GM20000 (cell line): Measurements from ENCODE around the gene PRRT4.

Experiments
- DNase-seq: peaks from one replicate; pipeline ENCODE4 v3.0.0; 2012; ENCODE audit warnings: low spot score
- TF ChIP-seq, protein P1 (sequence below): IDR thresholded peaks from 2 replicates; pipeline ENCODE4 v1.5.1; 2012; ENCODE audit warnings: mild to moderate bottlenecking, control low read depth; ENCODE audit errors: extremely low read depth, missing control alignments

The PRRT4 gene

DNA sequence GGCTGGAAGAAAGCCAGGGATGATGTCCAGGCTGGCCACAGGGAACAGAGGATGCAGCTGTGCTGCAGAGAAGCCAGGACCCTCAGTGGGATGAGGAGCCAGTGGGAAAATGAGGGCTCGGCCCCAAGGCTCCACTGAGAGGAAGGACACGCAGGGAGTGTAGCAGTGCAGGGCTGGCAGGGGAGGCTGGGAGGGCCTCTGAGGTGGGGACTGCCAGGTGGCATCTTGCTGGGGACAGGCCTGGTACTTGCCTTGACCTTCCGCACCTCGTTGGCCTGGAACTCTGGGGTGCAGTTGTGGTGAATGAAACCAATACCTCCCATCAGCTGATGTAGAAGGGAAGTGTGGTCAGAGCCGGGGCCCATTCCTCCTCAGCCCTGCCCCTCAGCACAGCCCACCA is 39.1 kb upstream of the PRRT4 start:
- TF ChIP-seq, protein P1, sequence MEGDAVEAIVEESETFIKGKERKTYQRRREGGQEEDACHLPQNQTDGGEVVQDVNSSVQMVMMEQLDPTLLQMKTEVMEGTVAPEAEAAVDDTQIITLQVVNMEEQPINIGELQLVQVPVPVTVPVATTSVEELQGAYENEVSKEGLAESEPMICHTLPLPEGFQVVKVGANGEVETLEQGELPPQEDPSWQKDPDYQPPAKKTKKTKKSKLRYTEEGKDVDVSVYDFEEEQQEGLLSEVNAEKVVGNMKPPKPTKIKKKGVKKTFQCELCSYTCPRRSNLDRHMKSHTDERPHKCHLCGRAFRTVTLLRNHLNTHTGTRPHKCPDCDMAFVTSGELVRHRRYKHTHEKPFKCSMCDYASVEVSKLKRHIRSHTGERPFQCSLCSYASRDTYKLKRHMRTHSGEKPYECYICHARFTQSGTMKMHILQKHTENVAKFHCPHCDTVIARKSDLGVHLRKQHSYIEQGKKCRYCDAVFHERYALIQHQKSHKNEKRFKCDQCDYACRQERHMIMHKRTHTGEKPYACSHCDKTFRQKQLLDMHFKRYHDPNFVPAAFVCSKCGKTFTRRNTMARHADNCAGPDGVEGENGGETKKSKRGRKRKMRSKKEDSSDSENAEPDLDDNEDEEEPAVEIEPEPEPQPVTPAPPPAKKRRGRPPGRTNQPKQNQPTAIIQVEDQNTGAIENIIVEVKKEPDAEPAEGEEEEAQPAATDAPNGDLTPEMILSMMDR = no peak

DNA sequence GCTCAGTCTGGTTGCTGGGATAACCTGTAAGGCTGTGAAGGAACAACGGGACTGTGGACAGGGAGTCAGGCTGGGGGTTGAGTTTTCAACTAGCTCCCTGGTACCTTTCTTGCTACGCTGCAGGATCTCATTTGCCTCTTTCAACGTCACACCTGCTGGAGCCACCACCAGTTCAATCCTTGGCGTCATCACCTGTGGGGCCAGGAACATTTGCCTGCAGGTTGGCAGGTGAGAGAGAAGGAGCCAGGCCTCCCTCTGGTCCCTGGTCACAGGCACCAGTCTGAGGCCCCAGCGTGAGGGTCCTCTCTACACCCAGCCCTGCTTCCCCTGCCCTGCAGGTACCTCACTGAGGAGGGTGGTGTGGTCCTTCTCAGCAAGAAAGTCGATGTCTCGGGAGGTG is 38.5 kb upstream of the PRRT4 start:
- no peak for DNase-seq
- TF ChIP-seq, protein P1 = no peak

More for the DNA sequence above, 39.1 kb upstream of the PRRT4 start:
- DNase-seq = no peak

DNA sequence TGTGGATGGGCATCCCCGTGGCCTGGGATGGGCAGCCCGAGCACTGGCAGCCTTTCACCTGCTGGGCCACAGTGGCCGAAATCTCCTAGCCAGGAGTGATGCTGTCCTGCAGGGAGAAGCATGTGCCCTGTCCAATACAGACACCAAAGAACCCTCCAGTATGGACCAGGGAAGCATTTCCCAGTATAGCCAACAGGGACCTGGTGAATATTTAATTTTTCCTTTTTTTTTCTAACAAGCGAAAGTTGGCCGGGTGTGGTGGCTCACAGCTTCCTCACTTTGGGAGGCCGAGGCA is 37.3 kb upstream of the PRRT4 start:
- TF ChIP-seq, protein P1 = no peak
- DNase-seq = no peak

DNA sequence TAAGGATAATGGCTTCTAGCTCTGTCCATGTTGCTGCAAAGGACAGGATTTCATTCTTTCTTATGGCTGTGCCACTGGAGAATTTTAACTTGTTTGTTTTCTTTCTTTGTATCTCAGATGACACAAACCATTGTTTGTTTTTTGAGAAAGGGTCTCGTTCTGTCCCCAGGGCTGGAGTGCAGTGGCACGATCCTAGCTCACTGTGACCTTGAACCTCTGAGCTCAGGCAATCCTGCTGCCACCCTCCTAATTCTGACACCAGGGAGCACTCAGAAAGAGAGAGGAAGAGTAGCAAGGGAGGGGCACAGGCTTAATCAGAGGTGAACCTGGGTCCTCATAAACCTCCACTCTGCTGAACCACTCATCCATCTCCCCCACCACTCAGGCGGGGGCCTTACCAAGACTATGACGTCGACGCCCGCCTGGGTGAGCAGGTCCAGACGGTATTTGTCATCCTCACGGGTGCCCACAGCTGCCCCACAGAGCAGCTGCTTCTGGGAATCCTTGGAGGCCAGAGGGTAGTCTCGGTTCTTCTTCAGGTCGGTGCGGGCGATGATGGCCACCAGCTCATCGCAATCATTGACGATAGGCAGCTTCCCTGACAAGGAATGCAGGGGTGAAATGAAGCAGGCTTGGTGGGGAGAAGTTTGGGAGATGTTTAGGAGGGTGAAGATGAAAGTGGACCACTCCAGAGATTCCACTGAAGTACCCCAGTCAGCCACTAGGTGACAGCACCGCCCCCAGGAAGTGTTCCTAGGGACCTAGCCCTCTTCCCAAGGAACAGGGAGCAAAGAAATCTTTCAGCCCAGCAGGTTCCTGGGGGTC is 36.7 kb upstream of the PRRT4 start:
- DNase-seq = peak; percentile 69
- TF ChIP-seq, protein P1 = peak; percentile 66

DNA sequence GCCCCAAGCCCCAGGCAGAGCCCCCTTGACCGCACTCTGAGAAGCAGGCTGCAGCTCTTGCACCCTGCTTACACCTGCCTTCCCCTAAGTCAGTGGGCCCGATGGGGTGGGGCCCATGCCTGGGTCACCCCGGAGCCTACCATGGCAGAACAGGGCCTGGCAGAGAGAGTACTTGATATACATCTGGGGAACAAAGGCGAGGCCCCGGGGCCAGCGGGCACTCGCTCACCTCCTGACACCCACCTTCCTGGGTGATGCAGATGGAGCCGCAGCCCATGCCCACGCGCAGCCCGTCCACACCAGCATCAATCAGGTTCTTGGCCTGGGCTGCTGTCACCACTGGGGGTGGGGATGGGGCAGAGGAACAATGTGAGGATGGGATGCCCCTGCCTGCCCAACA is 34.9 kb upstream of the PRRT4 start:
- DNase-seq = no peak
- TF ChIP-seq, protein P1 = no peak

DNA sequence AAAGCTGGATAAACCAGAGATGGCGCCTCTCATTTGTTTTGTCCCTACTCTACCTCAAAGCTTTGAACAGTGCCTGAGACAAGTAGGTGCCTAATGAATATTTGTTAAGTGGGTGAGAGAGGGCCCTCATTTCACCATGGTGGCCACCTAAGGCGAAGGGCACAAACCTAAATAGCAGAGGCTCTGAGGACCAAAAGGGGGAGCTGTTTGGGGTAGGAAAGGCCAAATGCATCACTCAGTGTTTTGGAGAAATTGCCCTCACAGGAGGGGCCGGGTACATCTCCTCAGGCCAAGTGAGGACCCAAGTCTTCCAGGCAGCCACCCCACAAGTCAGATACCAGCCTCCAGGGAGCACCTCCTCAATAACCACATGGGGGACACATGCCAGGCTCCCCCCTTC is 34.3 kb upstream of the PRRT4 start:
- TF ChIP-seq, protein P1 = no peak
- no peak for DNase-seq

DNA sequence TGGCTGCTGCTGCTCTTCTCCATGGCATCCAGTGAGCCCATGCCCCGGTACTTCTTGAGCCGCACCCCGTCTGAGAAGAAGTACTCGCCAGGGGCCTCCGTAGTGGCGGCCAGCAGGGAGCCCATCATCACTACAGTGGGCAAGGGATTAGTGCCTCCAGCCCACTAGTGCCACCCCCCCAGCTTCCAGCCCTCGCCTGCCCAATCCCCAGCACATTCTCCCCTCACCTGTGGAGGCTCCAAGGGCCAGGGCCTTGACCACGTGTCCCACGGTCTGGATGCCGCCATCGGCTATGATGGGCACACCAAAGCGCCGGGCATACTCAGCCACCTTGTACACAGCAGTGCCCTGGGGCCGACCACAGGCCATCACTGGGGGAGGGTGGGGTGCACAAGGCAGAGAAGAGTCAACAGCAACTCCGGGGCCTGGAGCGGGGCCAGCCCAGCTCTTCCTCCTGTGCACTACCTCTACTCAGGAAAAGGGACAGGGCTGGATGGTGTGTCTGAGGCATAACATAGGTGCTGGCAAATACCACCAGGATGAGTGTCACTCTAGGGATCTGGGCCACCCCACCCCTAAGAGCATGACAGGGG is 33.5 kb upstream of the PRRT4 start:
- TF ChIP-seq, protein P1 = no peak
- DNase-seq = no peak
